ENCODE results near the gene VPS37D. TPM values are rescaled to one million over a fixed set of nuclear protein-coding genes. Genes with fewer than 3 reads are reported as not detected.
"Not testable (repeated sequence)": the region's sequence is repeated elsewhere in the genome, so short reads cannot be mapped to it uniquely, and the experiment has no call there.

The VPS37D gene, protein sequence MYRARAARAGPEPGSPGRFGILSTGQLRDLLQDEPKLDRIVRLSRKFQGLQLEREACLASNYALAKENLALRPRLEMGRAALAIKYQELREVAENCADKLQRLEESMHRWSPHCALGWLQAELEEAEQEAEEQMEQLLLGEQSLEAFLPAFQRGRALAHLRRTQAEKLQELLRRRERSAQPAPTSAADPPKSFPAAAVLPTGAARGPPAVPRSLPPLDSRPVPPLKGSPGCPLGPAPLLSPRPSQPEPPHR
- total RNA-seq, result 0.32 TPM

- ATAC-seq, result peak; percentile 97
Measured at GRCh38 chr7:73667344-73668102, at the start of gene VPS37D. Gene VPS37D, plus strand, starts transcription at chr7:73667831. Its CDS starts 128 bp downstream, at chr7:73667959.

DNA sequence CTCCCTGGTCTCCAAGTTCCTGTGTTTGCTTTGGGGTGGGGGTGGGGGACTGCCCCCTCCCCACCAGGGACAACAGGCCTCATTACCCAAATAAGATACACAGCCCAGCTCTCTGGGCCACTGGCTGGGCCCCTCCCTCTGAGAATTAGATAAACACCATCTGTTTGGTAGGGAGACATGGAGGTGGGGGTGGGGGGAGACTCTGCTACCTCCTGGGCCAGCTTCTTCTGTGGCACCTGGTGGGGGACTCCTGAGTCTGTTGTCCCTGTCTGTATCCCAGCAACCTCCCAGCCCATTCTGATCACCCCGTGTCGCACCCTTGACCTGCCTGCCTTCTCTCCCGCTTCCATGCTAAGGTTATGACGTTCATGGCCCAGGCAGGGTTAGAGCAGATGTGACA lies 49.1 kb upstream of the VPS37D start:
- ATAC-seq, result no peak

DNA sequence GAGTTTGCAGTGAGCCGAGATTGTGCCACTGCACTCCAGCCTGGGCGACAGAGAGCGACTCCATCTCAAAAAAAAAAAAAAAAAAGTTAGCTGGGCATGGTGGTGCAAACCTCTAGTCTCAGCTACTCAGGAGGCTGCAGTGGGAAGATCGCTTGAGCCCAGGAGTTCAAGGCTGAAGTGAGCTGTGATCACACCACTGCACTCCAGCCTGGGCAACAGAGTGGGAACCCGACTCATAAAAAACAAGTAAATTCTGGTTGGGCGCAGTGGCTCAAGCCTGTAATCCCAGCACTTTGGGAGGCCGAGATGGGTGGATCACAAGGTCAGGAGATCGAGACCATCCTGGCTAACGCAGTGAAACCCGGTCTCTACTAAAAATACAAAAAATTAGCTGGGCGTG lies 48.2 kb upstream of the VPS37D start:
- not testable (repeated sequence) for ATAC-seq

GRCh38 chr7:73621168-73622063 lies 46.2 kb upstream of the VPS37D start:
- no peak for ATAC-seq

DNA sequence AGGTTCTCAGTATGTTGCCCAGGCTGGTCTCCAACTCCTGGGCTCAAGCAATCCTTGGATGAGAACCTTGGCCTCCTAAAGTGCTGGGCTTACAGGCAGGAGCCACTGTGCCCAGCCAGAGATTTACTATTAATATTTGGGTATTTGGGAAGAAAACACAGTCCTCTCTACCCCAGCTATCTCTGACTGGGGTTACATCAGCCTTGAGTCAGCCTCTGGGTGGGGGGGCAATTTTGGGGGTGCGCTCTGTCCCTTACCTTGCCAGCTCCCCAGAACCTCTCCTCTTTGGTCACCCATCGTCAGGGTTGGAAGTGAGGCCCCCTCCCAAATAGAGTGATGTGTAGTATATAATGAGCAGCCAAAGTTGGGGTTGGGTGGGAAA lies 45.1 kb upstream of the VPS37D start:
- no peak for ATAC-seq

DNA sequence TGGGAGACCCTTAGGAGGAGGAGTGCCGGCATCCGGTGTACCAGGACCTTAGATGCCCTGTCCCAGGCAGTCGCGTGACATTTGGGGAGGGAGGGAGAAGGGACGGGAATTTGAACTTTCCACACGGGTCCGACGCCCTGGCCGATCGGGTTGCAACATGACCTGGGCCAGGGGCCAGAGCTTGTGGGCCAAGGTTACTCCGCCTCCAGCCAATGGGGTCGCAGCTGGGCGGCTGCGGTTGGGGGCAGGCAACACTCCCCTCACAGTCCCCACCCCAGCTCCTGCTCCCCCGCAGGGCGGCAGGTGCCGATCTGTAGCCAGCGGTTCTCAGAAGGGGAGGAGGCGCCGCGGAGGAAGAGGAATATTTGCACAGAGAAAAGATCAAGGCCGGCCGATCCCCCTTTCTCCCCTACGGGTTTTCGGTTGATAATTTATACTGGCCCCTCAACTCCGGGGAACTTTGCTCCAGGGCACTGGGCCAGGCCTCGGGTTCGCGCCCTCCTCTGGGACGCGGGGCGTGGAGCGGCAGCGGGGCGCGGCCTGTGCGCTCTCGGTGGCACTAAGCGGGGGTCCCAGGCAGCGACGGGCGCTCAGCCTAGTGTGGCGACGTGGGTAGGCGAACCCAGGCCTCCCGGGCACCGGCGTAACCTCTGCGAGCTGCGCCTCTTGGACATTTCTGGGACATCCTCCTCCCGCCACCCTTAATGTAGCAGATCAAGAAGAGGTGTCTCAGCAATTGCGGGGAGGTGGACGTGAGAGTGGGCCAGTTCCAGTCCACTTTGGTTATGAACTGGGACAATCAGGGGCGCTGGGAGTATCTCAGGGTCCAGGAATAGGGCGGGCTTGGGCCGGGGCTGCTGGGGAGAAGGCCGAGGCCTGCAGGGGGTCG lies 44.5 kb upstream of the VPS37D start:
- no peak for ATAC-seq

GRCh38 chr7:73623798-73624668 lies 43.6 kb upstream of the VPS37D start, which contains the start of gene MLXIPL:
Gene MLXIPL, minus strand, starts transcription at chr7:73624522. Its CDS starts 30 bp downstream, at chr7:73624492.
- peak; percentile 93 for ATAC-seq

DNA sequence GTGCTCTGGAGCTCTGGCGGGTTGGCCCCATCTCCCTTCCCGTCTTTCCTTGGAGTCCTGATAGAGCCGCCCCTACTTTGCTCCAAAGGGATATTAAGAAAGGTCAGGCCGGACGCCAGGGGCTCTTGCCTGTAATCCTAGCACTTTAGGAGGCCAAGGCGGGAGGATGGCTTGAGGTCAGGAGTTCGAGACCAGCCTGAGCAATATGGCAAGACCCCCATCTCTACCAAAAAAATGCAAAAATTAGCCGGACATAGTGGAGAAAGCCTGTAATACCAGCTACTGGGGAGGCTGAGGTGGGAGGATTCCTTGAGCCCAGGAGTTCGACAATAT lies 43.0 kb upstream of the VPS37D start:
- ATAC-seq, result no peak

DNA sequence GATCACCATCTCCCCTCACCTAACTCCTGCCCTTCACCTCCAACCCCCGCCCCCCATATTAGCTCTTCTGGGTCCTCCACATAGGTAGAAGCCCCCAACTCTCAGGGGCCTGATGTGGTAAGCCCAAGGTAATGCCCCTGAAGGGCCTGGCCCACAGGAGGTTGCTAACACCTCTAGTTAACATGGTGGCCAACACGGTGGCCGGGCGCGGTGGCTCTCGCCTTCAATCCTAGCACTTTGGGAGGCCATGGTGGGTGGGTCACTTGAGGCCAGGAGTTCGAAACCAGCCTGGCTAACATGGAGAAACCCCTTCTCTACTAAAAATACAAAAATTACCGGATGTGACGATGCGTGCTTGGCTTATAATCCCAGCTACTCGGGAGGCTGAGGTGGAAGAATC lies 42.4 kb upstream of the VPS37D start:
- no peak for ATAC-seq

DNA sequence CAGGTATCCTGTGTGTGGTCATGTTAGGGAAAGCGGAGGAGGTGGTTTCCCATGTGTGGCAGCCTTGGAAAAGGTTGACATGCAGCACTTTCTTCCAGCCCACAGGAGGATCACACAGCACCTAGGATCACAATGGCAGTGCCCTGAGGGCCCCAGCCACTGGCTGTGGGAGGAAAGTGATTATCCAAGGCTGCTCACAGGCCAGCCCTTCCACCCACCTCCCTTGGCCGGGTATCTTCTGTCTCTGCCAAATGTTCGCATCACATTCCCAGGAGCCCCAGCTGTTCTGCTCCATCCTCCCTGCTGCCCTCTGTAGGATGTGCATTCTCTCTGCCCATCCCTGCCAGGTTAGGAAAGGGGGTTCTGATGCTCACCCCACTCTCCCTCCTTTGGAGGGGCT lies 40.8 kb upstream of the VPS37D start:
- ATAC-seq, result no peak

DNA sequence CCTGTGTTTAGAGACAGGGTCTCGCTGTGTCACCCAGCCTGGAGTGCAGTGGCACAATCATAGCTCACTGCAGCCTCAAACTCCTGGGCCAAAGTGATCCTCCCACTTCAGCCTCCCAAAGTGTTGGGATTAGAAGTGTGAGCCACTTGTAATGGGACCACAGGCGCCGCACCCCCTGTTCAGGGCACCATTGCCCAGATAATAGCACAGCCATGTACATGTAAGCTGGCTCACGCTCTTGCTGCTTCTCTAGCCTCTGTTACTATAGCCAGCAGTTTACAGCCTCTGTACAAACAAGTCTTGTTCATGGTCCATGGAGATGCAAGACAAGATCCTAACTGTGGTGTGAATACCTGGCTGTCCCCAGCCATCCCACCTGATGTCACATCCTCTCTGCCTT lies 39.1 kb upstream of the VPS37D start:
- no peak for ATAC-seq

DNA sequence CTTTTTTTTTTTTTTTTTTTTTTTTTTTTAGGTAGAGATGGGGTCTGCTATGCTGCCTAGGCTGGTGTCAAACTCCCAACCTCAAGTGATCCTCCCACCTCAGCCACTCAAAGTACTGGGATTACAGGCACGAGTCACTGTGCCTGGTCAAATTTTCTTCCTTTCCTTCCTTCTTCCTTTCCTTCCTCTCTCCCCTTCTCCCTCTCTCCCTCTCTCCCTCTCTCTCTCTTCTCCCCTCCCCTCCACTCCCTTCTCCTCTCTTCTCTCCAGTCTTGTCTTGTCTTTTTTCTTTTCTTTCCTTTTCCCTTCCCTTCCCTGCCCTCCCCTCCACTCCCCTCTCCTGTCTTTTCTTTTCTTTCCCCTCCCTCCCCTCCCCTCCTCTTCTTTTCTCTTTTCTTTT lies 36.1 kb upstream of the VPS37D start:
- no peak for ATAC-seq

DNA sequence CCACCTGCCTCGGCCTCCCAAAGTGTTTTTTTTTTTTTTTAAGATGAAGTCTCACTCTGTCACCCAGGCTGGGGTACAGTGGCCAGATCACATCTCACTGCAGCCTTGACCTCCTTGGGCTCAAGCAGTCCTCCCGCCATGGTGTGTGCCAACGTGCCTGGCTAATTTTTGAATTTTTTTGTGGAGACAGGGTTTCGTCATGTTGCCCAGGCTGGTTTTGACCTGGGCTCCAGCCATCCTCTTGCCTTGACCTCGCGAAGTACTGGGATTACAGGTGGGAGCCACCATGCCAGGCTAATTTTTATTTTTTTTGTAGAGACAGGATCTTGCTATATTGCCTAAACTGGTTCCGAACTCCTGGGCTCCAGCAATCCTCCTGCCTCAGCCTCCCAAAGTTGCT lies 34.3 kb upstream of the VPS37D start:
- ATAC-seq, result no peak

DNA sequence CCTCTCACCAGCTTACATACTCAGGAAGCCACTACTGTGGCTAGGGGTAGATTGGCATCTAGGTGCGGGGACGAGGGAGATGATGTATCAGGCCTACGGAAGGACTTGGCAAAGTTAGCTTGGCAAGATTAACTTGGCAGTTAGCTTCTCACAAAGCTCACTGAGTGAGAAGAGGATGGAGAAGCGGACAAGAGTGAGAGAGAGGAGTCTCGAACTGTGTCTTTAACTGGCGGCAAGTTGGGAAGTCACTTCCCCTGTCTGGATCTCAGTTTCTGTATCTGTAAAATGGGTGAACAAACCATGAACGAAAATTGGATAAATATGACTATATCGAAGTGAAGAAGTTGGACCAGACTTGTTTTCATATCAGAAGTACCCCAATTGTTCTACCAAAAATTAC lies 33.8 kb upstream of the VPS37D start:
- ATAC-seq, result no peak

GRCh38 chr7:73635428-73636200 lies 32.0 kb upstream of the VPS37D start:
- ATAC-seq, result peak; percentile 17

- ATAC-seq, result no peak
Measured at GRCh38 chr7:73638911-73639310, 28.7 kb upstream of the VPS37D start.

DNA sequence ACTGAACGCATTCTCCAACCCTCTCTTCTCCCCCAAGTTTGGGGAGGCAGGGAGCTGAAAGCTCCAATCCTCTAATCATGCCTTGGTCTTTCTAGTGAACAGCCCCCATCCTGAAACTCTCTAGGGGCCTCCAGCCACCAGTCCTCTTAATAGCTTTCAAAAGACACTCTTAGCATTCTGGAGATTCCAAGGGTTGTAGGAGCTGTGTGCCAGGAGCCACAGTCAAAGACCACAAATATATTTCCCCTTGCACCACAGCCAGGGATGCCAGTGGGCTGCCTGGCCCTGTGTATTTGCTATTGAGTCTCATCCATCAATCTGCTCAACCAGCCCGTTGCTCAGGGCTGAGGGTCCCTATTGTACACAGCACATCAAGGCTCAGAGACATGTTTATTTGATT lies 24.8 kb upstream of the VPS37D start:
- ATAC-seq, result no peak

DNA sequence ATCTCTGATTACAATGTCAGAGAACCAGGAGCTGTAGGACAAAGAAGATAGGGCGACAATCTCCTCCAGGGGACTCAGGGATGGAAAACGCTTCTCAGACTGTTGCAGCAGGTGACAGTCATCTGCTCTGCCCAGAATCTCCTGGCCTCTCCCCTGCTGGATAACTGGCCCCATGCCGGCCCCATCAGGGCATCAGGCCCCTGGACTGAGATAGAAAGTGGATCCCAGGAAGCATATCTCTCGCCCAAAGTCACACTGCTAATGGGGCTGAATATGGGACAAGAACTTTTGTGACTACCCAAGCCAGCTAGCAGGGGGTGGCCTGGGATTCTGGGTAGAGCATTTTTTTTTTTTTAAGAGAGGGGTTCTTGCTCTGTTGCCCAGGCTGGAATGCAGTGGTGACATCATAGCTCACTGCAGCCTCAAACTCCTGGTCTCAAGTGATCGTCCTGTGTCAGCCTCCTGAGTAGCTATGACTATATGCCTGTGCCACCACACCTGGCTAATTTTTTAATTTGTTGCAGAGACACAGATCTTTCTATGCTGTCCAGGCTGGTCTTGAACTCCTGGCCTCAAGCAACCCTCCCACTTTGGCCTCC lies 22.8 kb upstream of the VPS37D start:
- no peak for ATAC-seq

GRCh38 chr7:73645643-73646174 lies 21.9 kb upstream of the VPS37D start:
- no peak for ATAC-seq

All from esophagus mucosa (tissue), 1 donor.